ENCODE measurements around the gene CENPN.

- no peak for TF ChIP-seq CTCF (IDR thresholded peaks at IDR 0.05 in 2 of 3, conservative IDR thresholded peaks at IDR 0.05 in 1 of 3; ENCODE audit: borderline replicate concordance in 1 of 3, insufficient read depth in 1 of 3, low read depth in 2 of 3, low read length in 2 of 3)
- TF ChIP-seq RAD21 (IDR thresholded peaks at IDR 0.05; ENCODE audit: low read depth) = no peak
- TF ChIP-seq EZH2 (IDR thresholded peaks at IDR 0.05) = no peak
- no peak for TF ChIP-seq POLR2A (IDR thresholded peaks at IDR 0.05; ENCODE audit: borderline replicate concordance, extremely low read depth, insufficient read depth, insufficient read length)
Observed at GRCh38 chr16:80982646-80983045, 24.4 kb upstream of the CENPN start.
